Fibroblast of lung (primary cell): ENCODE data around the gene NOL11. TPM values are rescaled to one million over a fixed set of nuclear protein-coding genes. Genes with fewer than 3 reads are reported as not detected.

Source experiments
- DNase-seq, 2 donors: peaks; one replicate each; pipeline versions ENCODE4 v3.0.0 to v3.0.0-alpha.2; 2010; ENCODE audit warnings: low read depth in 2 of 2
- H2AFZ ChIP-seq: 2 replicates; pipeline ENCODE4 v1.5.1; 2012; ENCODE audit warnings: low read length, control low read depth, inconsistent platforms
- H3K27ac ChIP-seq: 2 replicates; pipeline ENCODE4 v1.5.1; 2011; ENCODE audit warnings: low read length, control low read depth; ENCODE audit not compliant: insufficient read depth
- H3K27me3 ChIP-seq: 2 replicates; pipeline ENCODE4 v1.5.1; 2011; ENCODE audit warnings: mild to moderate bottlenecking, low read length; ENCODE audit not compliant: control insufficient read depth, insufficient read depth
- H3K36me3 ChIP-seq: 2 replicates; pipeline ENCODE4 v1.5.1; 2011; ENCODE audit warnings: low read length; ENCODE audit not compliant: control insufficient read depth, insufficient read depth
- H3K4me1 ChIP-seq: 2 replicates; pipeline ENCODE4 v1.5.1; 2011; ENCODE audit warnings: low read length; ENCODE audit not compliant: control insufficient read depth, insufficient read depth; ENCODE audit errors: extremely low read depth
- H3K4me2 ChIP-seq: 2 replicates; pipeline ENCODE4 v1.5.1; 2011; ENCODE audit warnings: low read length, control low read depth; ENCODE audit not compliant: insufficient read depth; ENCODE audit errors: extremely low read depth
- H3K4me3 ChIP-seq, 4 experiments: fragments of 200-600 bp in 1 of 4; sonication (generic) in 1 of 4; replicated peaks in 1 of 4; 2 replicates each; pipeline ENCODE4 v1.5.1; 2011 to 2016; ENCODE audit warnings: low read length in 4 of 4, low read depth in 3 of 4, mild to moderate bottlenecking in 3 of 4, control low read depth in 2 of 4, inconsistent platforms in 1 of 4, mixed read lengths in 1 of 4; ENCODE audit not compliant: insufficient read depth in 1 of 4; ENCODE audit errors: control extremely low read depth in 1 of 4
- H3K79me2 ChIP-seq: 2 replicates; pipeline ENCODE4 v1.5.1; 2012; ENCODE audit warnings: mild to moderate bottlenecking, low read length, inconsistent platforms; ENCODE audit not compliant: control insufficient read depth, insufficient read depth
- H3K9ac ChIP-seq: 2 replicates; pipeline ENCODE4 v1.5.1; 2011; ENCODE audit warnings: mild to moderate bottlenecking, low read length, control low read depth; ENCODE audit not compliant: insufficient read depth
- H3K9me3 ChIP-seq: 2 replicates; pipeline ENCODE4 v1.5.1; 2012; ENCODE audit warnings: low read depth, low read length; ENCODE audit not compliant: control insufficient read depth, insufficient read depth
- H4K20me1 ChIP-seq: 2 replicates; pipeline ENCODE4 v1.5.1; 2011; ENCODE audit warnings: low read length; ENCODE audit not compliant: control insufficient read depth, insufficient read depth; ENCODE audit errors: extremely low read depth
- CTCF ChIP-seq, 2 donors: IDR thresholded peaks in 1 of 2; conservative IDR thresholded peaks in 1 of 2; 1 replicate in 1 of 2; 2 replicates in 1 of 2; pipeline ENCODE4 v1.5.1; 2011 to 2012; ENCODE audit warnings: low read length in 2 of 2, control low read depth in 1 of 2, inconsistent platforms in 1 of 2, low read depth in 1 of 2, mild to moderate bottlenecking in 1 of 2
- EZH2 ChIP-seq: IDR thresholded peaks from 2 replicates; pipeline ENCODE4 v1.5.1; 2012; ENCODE audit warnings: low read length, control low read depth, mild to moderate bottlenecking; ENCODE audit errors: missing control alignments
- polyA plus RNA-seq, 2 donors: library from polyadenylated mRNA; depleted of rRNA in 1 of 2; stranded (reverse) in 1 of 2; unstranded in 1 of 2; fragments of >200 nt; gene quantifications; 2 replicates each; pipeline ENCODE4 v1.2.1, GENCODE V29; 2011 to 2012; ENCODE audit warnings: missing spikeins in 1 of 2
- total RNA-seq: library from RNA; depleted of rRNA; stranded (reverse); fragments of >200 nt; gene quantifications from 2 replicates; pipeline ENCODE4 v1.2.1, GENCODE V29; 2014

Gene NOL11
- total and polyA plus RNA-seq, 2 donors (not counting 1 experiment from before 2014, with no cell fraction given), result 21.5 to 35.6 TPM

DNA sequence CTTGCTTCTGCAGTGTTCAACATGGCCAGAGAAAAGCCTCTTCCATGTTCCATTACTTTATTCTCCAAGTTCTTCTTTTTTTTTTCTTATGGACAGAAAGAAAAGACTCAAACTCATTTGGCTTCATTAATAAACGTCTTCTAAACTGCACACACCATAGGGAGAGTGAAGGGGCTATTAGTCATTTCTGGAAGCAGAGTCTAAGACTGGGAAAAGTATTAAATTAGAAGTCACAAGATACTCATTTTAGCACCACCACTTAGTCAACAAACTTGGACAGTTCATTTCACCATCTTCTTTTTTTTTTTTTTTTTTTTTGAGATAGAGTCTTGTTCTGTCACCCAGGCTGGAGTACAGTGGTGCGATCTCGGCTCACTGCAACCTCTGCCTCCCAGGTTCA, 52.8 kb downstream of the NOL11 start:
- no peaks in the 10 kb centered on the region for H3K36me3 ChIP-seq
- no peaks in the 10 kb centered on the region for H3K9me3 ChIP-seq
- no peaks in the 10 kb centered on the region for H3K4me1 ChIP-seq
- no peak for DNase-seq
- H3K27ac ChIP-seq, result no peak overlapping the region
- no peaks in the 10 kb centered on the region for H4K20me1 ChIP-seq
- TF ChIP-seq CTCF (conservative IDR thresholded peaks at IDR 0.05 in 1 of 2, IDR thresholded peaks at IDR 0.05 in 1 of 2; ENCODE audit: low read depth in 1 of 2, low read length in 2 of 2), result no peak
- no peak for TF ChIP-seq EZH2
- H3K9ac ChIP-seq, result no peak overlapping the region
- no peak overlapping the region for H3K4me2 ChIP-seq
- no peaks in the 10 kb centered on the region for H3K79me2 ChIP-seq
- H2AFZ ChIP-seq, result no peak overlapping the region
- H3K27me3 ChIP-seq, result no peaks in the 10 kb centered on the region
- no peak overlapping the region for H3K4me3 ChIP-seq

DNA sequence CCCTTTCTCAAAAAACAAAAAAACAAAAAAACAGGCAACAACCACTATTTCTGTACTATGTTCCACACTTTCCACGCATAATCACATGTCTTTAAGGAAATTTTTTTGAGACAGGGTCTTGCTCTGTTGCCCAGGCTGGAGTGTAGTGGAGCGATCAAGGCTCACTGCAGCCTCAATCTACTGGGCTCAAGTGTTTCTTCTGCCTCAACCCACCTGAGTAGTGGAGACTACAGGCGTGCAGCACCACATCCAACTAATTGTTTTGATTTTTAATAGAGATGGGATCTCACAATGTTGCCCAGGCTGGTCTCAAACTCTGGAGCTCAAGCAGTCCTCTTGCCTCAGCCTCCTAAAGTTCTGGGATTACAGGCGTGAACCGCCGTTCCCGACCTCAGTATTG, 54.9 kb downstream of the NOL11 start:
- no peaks in the 10 kb centered on the region for H3K4me1 ChIP-seq
- H4K20me1 ChIP-seq, result no peaks in the 10 kb centered on the region
- H3K9ac ChIP-seq, result no peak overlapping the region
- no peaks in the 10 kb centered on the region for H3K9me3 ChIP-seq
- H3K36me3 ChIP-seq, result no peaks in the 10 kb centered on the region
- DNase-seq, result no peak
- no peaks in the 10 kb centered on the region for H3K27me3 ChIP-seq
- H3K4me3 ChIP-seq, result no peak overlapping the region
- H2AFZ ChIP-seq, result no peak overlapping the region
- TF ChIP-seq CTCF (conservative IDR thresholded peaks at IDR 0.05 in 1 of 2, IDR thresholded peaks at IDR 0.05 in 1 of 2; ENCODE audit: low read depth in 1 of 2, low read length in 2 of 2) (no peak), EZH2 (no peak)
- H3K79me2 ChIP-seq, result no peaks in the 10 kb centered on the region
- H3K4me2 ChIP-seq, result no peak overlapping the region
- no peak overlapping the region for H3K27ac ChIP-seq

DNA sequence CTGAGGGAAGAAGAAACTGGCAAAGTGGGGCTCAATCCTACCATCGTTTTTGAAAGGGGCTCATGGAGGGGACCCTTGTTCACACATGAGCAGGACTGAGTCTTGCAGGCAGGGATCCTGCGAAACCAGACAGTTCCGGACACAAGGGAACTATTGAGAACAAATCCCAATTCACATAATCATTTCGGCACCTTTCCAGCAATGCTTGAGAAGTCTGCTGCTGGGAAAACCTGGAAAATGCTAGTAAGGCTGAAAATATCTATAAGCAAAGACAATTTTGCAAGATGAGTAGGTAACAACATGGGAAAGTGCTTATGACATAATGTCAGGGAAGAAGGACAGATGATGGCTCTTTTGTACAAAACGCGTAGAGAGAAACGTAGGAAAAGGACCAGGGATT, 55.5 kb downstream of the NOL11 start:
- Histone ChIP-seq H3K9ac (no peak overlapping the region), H4K20me1 (no peaks in the 10 kb centered on the region), H3K4me3 (no peak overlapping the region), H3K27me3 (no peaks in the 10 kb centered on the region), H3K4me1 (no peaks in the 10 kb centered on the region), H2AFZ (no peak overlapping the region), H3K9me3 (no peaks in the 10 kb centered on the region), H3K4me2 (no peak overlapping the region), H3K79me2 (no peaks in the 10 kb centered on the region), H3K36me3 (no peaks in the 10 kb centered on the region), H3K27ac (no peak overlapping the region)
- TF ChIP-seq CTCF (conservative IDR thresholded peaks at IDR 0.05 in 1 of 2, IDR thresholded peaks at IDR 0.05 in 1 of 2; ENCODE audit: low read depth in 1 of 2, low read length in 2 of 2) (no peak), EZH2 (no peak)
- no peak for DNase-seq
